GM20431 (cell line): ENCODE measurements around the gene KHSRP.

Experiments used
- in situ Hi-C: fragments of 300-500 bp; cut with MseI, MboI; formaldehyde crosslinking; loops from one replicate; pipeline ENCODE4 v1.15.0; 2020; ENCODE audit warnings: low sequenced_read_pairs; ENCODE audit not compliant: unreplicated experiment

The KHSRP gene

GRCh38 chr19:6394831-6395230 lies 29.8 kb downstream of the KHSRP start:
- in situ Hi-C loops, result no loop called here

GRCh38 chr19:6393983-6394412 lies 30.6 kb downstream of the KHSRP start:
- in situ Hi-C loops, result no loop called here

- in situ Hi-C loops, result no loop called here
These were observed 31.3 kb downstream of the KHSRP start, which contains the start of gene GTF2F1 for GRCh38 chr19:6393074-6393982. GTF2F1 (minus strand) TSS chr19:6393164; CDS start chr19:6392995, 169 bp downstream.

- in situ Hi-C loops, result no loop called here
These were observed 32.2 kb downstream of the KHSRP start for GRCh38 chr19:6392221-6393073.

- in situ Hi-C loops, result no loop called here
These were observed 37.2 kb downstream of the KHSRP start for GRCh38 chr19:6387372-6387771.

- in situ Hi-C loops, result no loop called here
These were observed 40.2 kb downstream of the KHSRP start for GRCh38 chr19:6384381-6384780.

GRCh38 chr19:6383188-6383587 lies 41.4 kb downstream of the KHSRP start:
- in situ Hi-C loops, result no loop called here

- in situ Hi-C loops, result no loop called here
These were observed 43.4 kb downstream of the KHSRP start for GRCh38 chr19:6381030-6381750.

GRCh38 chr19:6379744-6380143 lies 44.9 kb downstream of the KHSRP start:
- in situ Hi-C loops, result no loop called here

- in situ Hi-C loops, result no loop called here
These were observed 46.1 kb downstream of the KHSRP start for GRCh38 chr19:6378486-6378885.

- in situ Hi-C loops, result no loop called here
These were observed 46.6 kb downstream of the KHSRP start for GRCh38 chr19:6378041-6378440.

GRCh38 chr19:6376512-6377190 lies 48.0 kb downstream of the KHSRP start:
- in situ Hi-C loops, result no loop called here

- in situ Hi-C loops, result no loop called here
These were observed 49.1 kb downstream of the KHSRP start, which contains the start of gene PSPN for GRCh38 chr19:6375411-6376010. PSPN (minus strand) TSS chr19:6375933; CDS start chr19:6375849, 84 bp downstream.

GRCh38 chr19:6374711-6375410 lies 49.8 kb downstream of the KHSRP start:
- in situ Hi-C loops, result no loop called here

- in situ Hi-C loops, result no loop called here
These were observed 50.4 kb downstream of the KHSRP start for GRCh38 chr19:6374161-6374709.

- in situ Hi-C loops, result no loop called here
These were observed 50.9 kb downstream of the KHSRP start for GRCh38 chr19:6373813-6374108.

- in situ Hi-C loops, result no loop called here
These were observed 51.4 kb downstream of the KHSRP start for GRCh38 chr19:6373096-6373812.

- in situ Hi-C loops, result no loop called here
These were observed 52.0 kb downstream of the KHSRP start, which contains the start of gene ALKBH7 for GRCh38 chr19:6372594-6373095. ALKBH7 (plus strand) TSS chr19:6372794; CDS start chr19:6372821, 27 bp downstream.
